Activated CD4-positive, alpha-beta T cell treated with anti-CD3 and anti-CD28 coated beads for 36 hours (primary cell): Measurements from ENCODE around the gene CCDC8. TPM values are rescaled to one million over a fixed set of nuclear protein-coding genes. Genes with fewer than 3 reads are reported as not detected.

ENCODE experiments used
- ATAC-seq: fragments of 200-7000 bp; cut with Tn5 transposase; one replicate; pipeline ENCODE4 v1.10.0; 2021; ENCODE audit warnings: mild to moderate bottlenecking, moderate library complexity
- CTCF ChIA-PET: fragments of 350-600 bp; sonication (Branson Sonifier 250); formaldehyde crosslinking; loops from one replicate; lab custom pipeline; 2021; ENCODE audit warnings: antibody characterized with exemption; lab: Charles Lee
- POLR2A ChIA-PET: fragments of 350-600 bp; sonication (Branson Sonifier 250); formaldehyde crosslinking; loops from one replicate; lab custom pipeline; 2021; ENCODE audit warnings: antibody characterized with exemption, inconsistent platforms; lab: Charles Lee
- DNase-seq: peaks from one replicate; pipeline ENCODE4 v3.0.0-alpha.2; 2020
- H3K27ac Mint-ChIP-seq: one replicate; pipeline ENCODE4 v1.8.0; 2021; ENCODE audit warnings: mixed read lengths
- H3K27me3 Mint-ChIP-seq: one replicate; pipeline ENCODE4 v1.8.0; 2021; ENCODE audit warnings: mixed read lengths
- H3K36me3 Mint-ChIP-seq: one replicate; pipeline ENCODE4 v1.8.0; 2021; ENCODE audit warnings: low read depth, mixed read lengths
- H3K4me1 Mint-ChIP-seq: one replicate; pipeline ENCODE4 v1.8.0; 2021; ENCODE audit warnings: mixed read lengths
- H3K4me3 Mint-ChIP-seq: one replicate; pipeline ENCODE4 v1.8.0; 2021; ENCODE audit warnings: mild to moderate bottlenecking, moderate library complexity, mixed read lengths
- H3K9me3 Mint-ChIP-seq: one replicate; pipeline ENCODE4 v1.8.0; 2021; ENCODE audit warnings: low read depth, mixed read lengths
- intact Hi-C, 2 experiments: fragments of 100-400 bp; cut with DNase I in 1 of 2; cut with micrococcal nuclease in 1 of 2; formaldehyde crosslinking; loops; one replicate each; pipeline versions ENCODE4 v1.14.2 to v1.15.1; 2022 to 2024; cut with DNase I, micrococcal nuclease
- total RNA-seq, 2 experiments: library from RNA; stranded (reverse); gene quantifications; one replicate each; pipeline ENCODE4 v1.2.3, GENCODE V29; 2021

CCDC8 gene
- total RNA-seq, 2 experiments from 2014 or later = not detected

- ChIA-PET CTCF (interaction anchor here (0.5 to 1.1 kb wide), 3 partner anchors 19 to 609 kb away, joined by 3 read pairs; no protein-coding TSS in a partner anchor), POLR2A (no interaction called here)
- no peak for DNase-seq
- Mint-ChIP-seq H3K27me3 (no peaks in the 10 kb centered on the region), H3K9me3 (no peaks in the 10 kb centered on the region), H3K4me3 (no peak overlapping the region), H3K36me3 (peaks cover 14% of the 10 kb centered on the region), H3K4me1 (peaks cover 25% of the 10 kb centered on the region), H3K27ac (no peak overlapping the region)
- intact Hi-C loops = no loop called here
- no peak for ATAC-seq
These were observed 46.6 kb downstream of the CCDC8 start for GRCh38 chr19:46366620-46367292.

- Mint-ChIP-seq H3K4me3 (no peak overlapping the region), H3K27ac (no peak overlapping the region), H3K27me3 (no peaks in the 10 kb centered on the region), H3K36me3 (peaks cover 15% of the 10 kb centered on the region), H3K4me1 (peaks cover 22% of the 10 kb centered on the region), H3K9me3 (no peaks in the 10 kb centered on the region)
- DNase-seq (no peak), ATAC-seq (no peak)
- ChIA-PET POLR2A (no interaction called here), CTCF (no interaction called here)
- intact Hi-C loops = no loop called here
These were observed 47.8 kb downstream of the CCDC8 start for GRCh38 chr19:46365561-46365960.

DNA sequence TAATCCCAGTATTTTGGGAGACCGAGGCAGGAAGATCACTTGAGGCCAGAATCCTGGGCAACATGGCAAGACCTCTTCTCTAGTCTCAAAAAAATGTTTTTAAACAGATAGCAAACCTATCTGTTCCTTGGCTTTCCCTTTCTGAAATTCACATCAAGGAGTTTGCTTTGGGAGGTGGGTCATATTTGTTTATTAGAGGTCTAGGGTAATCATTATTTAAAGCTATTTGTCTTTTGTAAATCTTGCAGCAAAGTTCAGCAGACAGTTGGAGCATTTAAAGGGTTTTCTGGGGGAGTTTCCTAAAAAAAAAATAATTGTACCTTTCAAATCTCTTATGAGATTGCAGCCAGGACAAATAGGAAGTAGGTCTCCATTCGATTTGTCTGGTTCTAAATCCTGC is 49.0 kb downstream of the CCDC8 start:
- CTCF ChIA-PET = interaction anchor here (0.6 to 0.8 kb wide), 3 partner anchors 14 to 524 kb away, joined by 3 read pairs; no protein-coding TSS in a partner anchor
- ATAC-seq = no peak
- H3K4me1 Mint-ChIP-seq = peaks cover 20% of the 10 kb centered on the region
- no peak overlapping the region for H3K27ac Mint-ChIP-seq
- no peaks in the 10 kb centered on the region for H3K9me3 Mint-ChIP-seq
- H3K27me3 Mint-ChIP-seq = no peaks in the 10 kb centered on the region
- POLR2A ChIA-PET = no interaction called here
- peaks cover 18% of the 10 kb centered on the region for H3K36me3 Mint-ChIP-seq
- H3K4me3 Mint-ChIP-seq = no peak overlapping the region
- no peak for DNase-seq
- intact Hi-C loops = no loop called here

DNA sequence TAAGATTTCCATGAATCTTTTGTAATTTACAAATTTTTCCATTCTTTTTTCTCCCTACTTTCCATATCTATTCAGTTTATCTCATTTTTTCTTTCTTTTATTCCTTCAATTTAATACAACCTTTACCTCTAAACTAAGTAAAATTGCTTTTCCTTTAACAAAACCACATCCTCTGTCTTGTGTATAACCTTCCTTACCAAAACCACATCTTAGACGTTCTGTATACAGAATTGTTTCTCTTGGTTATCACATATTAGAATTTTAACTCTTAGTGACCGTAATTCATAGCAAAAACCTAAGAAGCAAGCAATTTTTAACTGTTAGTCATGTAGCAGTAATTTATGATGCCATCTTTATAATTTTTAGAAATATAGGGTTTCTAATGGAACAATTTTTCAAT is 51.4 kb downstream of the CCDC8 start:
- CTCF ChIA-PET = no interaction called here
- Mint-ChIP-seq H3K9me3 (no peaks in the 10 kb centered on the region), H3K27me3 (no peaks in the 10 kb centered on the region), H3K36me3 (peaks cover 23% of the 10 kb centered on the region), H3K4me1 (peaks cover 20% of the 10 kb centered on the region), H3K4me3 (peak overlapping the region; percentile 2), H3K27ac (no peak overlapping the region)
- POLR2A ChIA-PET = interaction anchor here (0.6 kb wide), 1 partner anchor 72 kb away, joined by 3 read pairs; no protein-coding TSS in a partner anchor
- intact Hi-C loops = no loop called here
- ATAC-seq (no peak), DNase-seq (no peak)

Other genes starting within 250 kb of the CCDC8 start
- gene IGFL1, start 183.8 kb downstream of the CCDC8 start, total RNA-seq = not detected
- gene HIF3A, start 116.5 kb downstream of the CCDC8 start, total RNA-seq = not detected
- 100 to 1,000 TPM in 1 of 2 experiments, 10 to 100 TPM in 1; 100.0 to 129 TPM for gene PPP5C, start 66.5 kb downstream of the CCDC8 start, total RNA-seq
- gene PNMA8C, start 15.4 kb upstream of the CCDC8 start, total RNA-seq = not detected
- gene PNMA8A, start 58.0 kb upstream of the CCDC8 start, total RNA-seq = not detected
- under 1 TPM; 0.07 to 0.14 TPM for gene PNMA8B, start 82.3 kb upstream of the CCDC8 start, total RNA-seq
- gene CALM3, start 187.8 kb upstream of the CCDC8 start, total RNA-seq = 100 to 1,000 TPM; 493 to 631 TPM
- 10 to 100 TPM; 40.1 to 41.0 TPM for gene PTGIR, start 211.5 kb upstream of the CCDC8 start, total RNA-seq
- 10 to 100 TPM; 13.8 to 17.4 TPM for gene GNG8, start 222.6 kb upstream of the CCDC8 start, total RNA-seq
- gene DACT3, start 247.6 kb upstream of the CCDC8 start, total RNA-seq = 1 to 10 TPM; 2.9 to 3.1 TPM